Mucosa of rectum (tissue), 2 donors: Measurements from ENCODE around the gene BTBD9.

Experiments
- H3K27ac ChIP-seq, 2 donors: one replicate each; pipeline ENCODE4 v1.7.0; 2013; ENCODE audit warnings: inconsistent platforms in 2 of 2, low read depth in 2 of 2, low read length in 2 of 2
- H3K27me3 ChIP-seq, 2 donors: one replicate each; pipeline ENCODE4 v1.7.0; 2013; ENCODE audit warnings: low read length in 2 of 2; ENCODE audit not compliant: control insufficient read depth in 2 of 2, insufficient read depth in 2 of 2
- H3K36me3 ChIP-seq, 2 donors: one replicate each; pipeline ENCODE4 v1.7.0; 2013; ENCODE audit warnings: low read length in 2 of 2; ENCODE audit not compliant: control insufficient read depth in 2 of 2, insufficient read depth in 2 of 2
- H3K4me1 ChIP-seq, 2 donors: one replicate each; pipeline ENCODE4 v1.7.0; 2013; ENCODE audit warnings: low read length in 2 of 2, mild to moderate bottlenecking in 1 of 2; ENCODE audit not compliant: control insufficient read depth in 2 of 2, insufficient read depth in 2 of 2
- H3K4me3 ChIP-seq, 2 donors: one replicate each; pipeline ENCODE4 v1.7.0; 2013; ENCODE audit warnings: low read length in 2 of 2
- H3K9ac ChIP-seq, 2 donors: one replicate each; pipeline ENCODE4 v1.7.0; 2013; ENCODE audit warnings: low read length in 2 of 2, low read depth in 1 of 2, mild to moderate bottlenecking in 1 of 2
- H3K9me3 ChIP-seq, 2 donors: one replicate each; pipeline ENCODE4 v1.7.0; 2013; ENCODE audit warnings: low read length in 2 of 2; ENCODE audit not compliant: control insufficient read depth in 2 of 2
- donor health status: healthy.
- donor health status: Normal muscosa, but diverticular disease.

BTBD9 gene

DNA sequence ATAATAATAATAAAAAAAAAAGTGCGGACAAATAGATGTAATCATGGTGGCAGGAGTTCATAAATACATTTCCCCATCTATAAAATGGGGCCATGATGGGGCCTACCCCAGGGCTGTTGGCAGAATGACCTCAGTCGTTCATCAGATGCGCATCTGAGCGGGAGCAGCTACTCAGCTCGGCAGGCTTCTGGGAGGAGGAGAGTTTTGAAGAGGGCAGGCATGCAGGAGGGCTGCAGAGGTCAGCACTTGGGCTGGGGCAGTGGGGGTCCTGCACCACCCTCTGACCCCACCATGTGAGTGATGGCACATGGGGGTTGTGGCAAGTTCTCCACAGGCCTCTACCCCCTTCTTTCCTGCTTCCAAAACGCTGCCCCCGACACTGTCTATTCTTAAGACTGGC, 446.7 kb downstream of the BTBD9 start:
- Histone ChIP-seq H3K27me3 (no peaks in the 10 kb centered on the region), H3K9me3 (no peaks in the 10 kb centered on the region), H3K27ac (no peak overlapping the region), H3K4me3 (no peak overlapping the region), H3K36me3 (no peaks in the 10 kb centered on the region), H3K9ac (no peak overlapping the region), H3K4me1 (no peaks in the 10 kb centered on the region)

DNA sequence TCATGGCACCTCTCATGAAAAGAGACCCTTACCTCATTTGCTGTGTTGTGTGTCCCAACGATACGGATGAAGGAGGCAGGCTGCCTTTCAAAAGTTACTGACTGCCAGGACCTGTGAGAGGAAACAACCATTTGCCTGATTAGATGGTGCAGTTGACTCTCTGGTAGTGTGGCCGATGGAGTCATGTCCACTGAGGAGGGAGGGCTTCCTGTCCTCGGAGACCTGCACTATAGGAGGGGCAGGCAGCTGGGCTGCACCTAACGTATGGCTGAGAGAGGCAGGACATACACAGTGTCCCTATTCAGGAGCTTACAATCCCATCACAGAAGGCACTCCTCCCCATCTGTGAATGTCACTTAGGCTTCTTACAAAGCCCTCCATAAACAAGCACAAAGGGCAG, 447.2 kb downstream of the BTBD9 start:
- H3K27me3 ChIP-seq, result no peaks in the 10 kb centered on the region
- H3K9ac ChIP-seq, result no peak overlapping the region
- no peak overlapping the region for H3K27ac ChIP-seq

DNA sequence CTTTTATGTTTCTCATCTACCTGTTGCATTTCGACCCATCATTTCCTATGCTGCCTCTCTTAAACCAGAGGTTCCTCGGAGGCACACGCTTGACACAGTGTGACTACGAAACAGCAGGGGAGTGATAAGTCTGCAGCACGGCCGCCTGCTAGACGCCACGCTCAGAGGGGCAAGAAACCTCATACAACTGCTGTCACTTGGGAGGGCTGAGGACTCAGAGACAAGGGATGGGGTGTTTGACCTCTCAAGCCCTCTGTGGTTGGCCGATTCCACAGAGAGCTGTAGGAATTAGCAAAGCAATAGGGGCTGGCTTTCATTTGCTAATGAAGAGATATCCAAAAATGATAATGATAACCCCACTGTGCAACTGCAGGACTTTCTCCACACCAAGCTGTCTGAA, 447.7 kb downstream of the BTBD9 start:
- no peak overlapping the region for H3K9ac ChIP-seq
- no peaks in the 10 kb centered on the region for H3K4me1 ChIP-seq
- no peaks in the 10 kb centered on the region for H3K36me3 ChIP-seq
- no peak overlapping the region for H3K4me3 ChIP-seq
- H3K27me3 ChIP-seq, result no peaks in the 10 kb centered on the region
- H3K27ac ChIP-seq, result no peak overlapping the region
- H3K9me3 ChIP-seq, result no peaks in the 10 kb centered on the region

More for the DNA sequence above, 447.2 kb downstream of the BTBD9 start:
- H3K4me3 ChIP-seq, result no peak overlapping the region
- no peaks in the 10 kb centered on the region for H3K36me3 ChIP-seq
- H3K9me3 ChIP-seq, result no peaks in the 10 kb centered on the region
- no peaks in the 10 kb centered on the region for H3K4me1 ChIP-seq

DNA sequence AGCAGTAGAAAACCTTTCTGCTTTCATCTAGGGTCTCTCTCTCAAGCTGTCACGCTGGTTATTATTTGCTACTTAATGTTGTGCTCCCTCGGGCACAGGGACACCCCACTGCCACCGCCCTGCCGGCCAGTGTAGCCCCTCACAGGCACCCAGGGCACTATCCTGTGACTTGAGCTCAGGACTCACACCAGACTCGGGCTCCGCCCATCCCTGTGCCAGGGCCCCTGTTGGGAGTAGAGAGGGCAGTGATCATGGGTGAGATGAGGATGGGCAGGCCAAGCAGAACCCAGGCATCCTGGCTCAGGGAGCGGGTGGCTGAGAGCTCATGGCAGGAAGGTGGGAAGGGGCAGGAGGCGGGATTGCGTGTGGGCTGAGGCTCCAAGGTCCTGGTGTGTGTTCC, 448.3 kb downstream of the BTBD9 start:
- Histone ChIP-seq H3K27ac (no peak overlapping the region), H3K4me1 (no peaks in the 10 kb centered on the region), H3K9me3 (no peaks in the 10 kb centered on the region), H3K27me3 (no peaks in the 10 kb centered on the region), H3K4me3 (no peak overlapping the region), H3K36me3 (no peaks in the 10 kb centered on the region), H3K9ac (no peak overlapping the region)

DNA sequence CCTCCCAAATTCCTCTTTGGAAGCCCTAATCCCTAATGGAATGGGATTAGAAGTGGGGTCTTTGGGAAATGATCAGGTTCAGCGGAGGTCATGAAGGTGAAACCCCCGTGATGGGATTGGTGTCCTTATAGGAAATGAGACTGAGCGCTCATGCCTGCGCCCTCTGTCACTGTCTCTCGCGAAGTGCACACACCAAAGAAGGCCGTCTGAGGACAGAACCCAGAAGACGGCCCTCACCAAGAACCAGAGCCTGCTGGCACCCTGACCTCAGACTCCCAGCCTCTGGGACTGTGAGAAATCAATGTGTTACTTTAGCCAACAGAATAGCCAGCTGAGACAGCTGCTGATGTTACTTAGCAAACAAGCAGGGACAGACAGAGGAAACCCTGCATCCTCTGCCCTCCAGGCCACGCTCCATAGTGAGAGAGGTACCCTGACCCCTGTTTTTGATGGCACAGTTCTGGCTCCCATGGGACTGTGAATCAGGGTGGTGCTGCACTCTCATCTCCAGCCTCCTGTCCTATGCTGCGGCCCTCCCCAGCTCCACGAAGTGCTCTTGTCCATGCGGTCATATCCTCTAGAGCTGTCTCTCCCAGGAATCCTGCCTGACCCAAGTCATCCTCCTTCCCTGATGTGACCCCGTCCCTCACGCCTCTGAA, 450.9 kb downstream of the BTBD9 start:
- Histone ChIP-seq H3K27me3 (no peaks in the 10 kb centered on the region), H3K9me3 (no peaks in the 10 kb centered on the region), H3K36me3 (peaks cover 0 to 2% of the 10 kb centered on the region in 2 donors), H3K27ac (no peak overlapping the region), H3K4me3 (no peak overlapping the region), H3K9ac (no peak overlapping the region), H3K4me1 (no peaks in the 10 kb centered on the region)

DNA sequence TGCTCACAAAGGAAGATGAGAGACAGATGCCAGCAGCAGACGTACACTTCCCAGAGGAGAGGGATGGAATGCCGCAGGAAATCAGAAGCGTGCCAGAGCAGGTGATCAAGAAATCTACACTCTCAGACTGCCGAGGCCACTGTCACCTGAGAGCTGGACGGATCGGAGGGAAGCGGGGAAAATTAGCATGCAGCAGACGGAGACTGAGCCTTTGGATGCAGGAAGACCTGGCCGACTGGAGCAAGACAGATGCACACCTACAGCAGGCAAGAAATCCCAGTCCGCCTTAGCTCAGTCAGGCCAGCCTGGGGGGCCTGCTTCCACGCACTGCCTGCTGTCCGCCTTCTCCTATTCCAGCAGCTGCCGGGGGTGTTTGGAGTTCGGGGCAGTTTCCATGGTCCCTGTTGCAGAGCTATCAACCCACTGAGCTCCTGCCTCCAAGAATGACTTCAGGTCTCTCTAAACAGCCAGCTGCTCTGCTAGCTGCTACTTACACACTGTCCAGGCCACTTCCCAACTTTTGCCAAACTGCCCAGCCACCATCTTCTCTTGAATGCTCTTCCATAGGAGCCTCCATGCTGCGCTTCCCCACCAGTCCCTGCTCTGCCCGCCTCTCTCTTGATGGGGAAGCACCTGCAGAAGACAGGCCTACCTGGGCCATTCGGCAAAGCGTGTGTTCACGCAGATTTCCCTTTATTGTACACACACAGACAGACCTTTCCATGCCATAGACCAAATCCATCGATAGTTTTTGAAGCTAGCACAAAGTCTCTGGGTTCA, 451.7 kb downstream of the BTBD9 start:
- Histone ChIP-seq H3K27ac (no peak overlapping the region), H3K36me3 (peaks cover 0 to 2% of the 10 kb centered on the region in 2 donors), H3K27me3 (no peaks in the 10 kb centered on the region), H3K4me3 (no peak overlapping the region), H3K9ac (no peak overlapping the region), H3K4me1 (no peaks in the 10 kb centered on the region), H3K9me3 (no peaks in the 10 kb centered on the region)

DNA sequence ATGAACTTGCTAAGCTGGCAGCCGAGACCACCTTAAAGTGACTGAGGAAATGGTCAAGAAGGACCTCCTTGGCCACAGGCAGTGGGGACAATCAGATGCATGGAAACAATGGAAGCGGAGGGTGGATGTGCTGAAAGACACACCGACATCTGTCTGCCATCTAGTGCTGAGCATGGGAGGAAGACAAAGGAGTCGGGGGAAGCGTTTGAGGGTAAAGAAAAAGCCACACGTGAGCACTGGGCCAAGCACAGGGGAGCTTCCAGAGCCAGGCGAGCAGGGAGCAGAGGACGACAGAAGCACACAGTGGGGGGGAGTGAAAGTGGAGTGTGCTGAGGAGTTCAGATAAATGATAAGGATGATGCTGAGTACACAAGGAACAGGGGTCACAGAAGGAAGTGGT, 452.4 kb downstream of the BTBD9 start:
- H3K27me3 ChIP-seq, result no peaks in the 10 kb centered on the region
- H3K27ac ChIP-seq, result no peak overlapping the region
- peaks cover 0 to 2% of the 10 kb centered on the region in 2 donors for H3K36me3 ChIP-seq
- H3K9me3 ChIP-seq, result no peaks in the 10 kb centered on the region
- H3K4me3 ChIP-seq, result no peak overlapping the region
- no peak overlapping the region for H3K9ac ChIP-seq
- H3K4me1 ChIP-seq, result no peaks in the 10 kb centered on the region

DNA sequence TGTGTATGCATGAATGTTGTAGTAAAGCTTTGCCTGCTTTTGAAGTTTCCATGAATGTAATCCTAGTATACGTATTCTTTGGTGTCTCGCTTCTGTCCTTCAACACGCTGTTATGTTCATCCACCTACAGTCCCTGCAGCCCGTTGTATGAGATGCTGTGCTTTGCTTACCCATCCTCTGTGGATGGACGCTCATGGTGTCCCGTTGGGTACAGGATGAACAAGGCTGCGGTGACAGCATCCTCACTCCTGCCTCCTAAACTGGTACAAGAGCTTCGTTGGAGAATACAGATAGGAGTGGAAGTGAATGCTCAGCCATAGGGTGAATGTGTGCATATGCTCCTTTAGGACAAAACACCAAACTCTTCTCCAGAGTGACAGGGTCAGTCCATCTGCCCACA, 454.0 kb downstream of the BTBD9 start:
- H3K27me3 ChIP-seq, result no peaks in the 10 kb centered on the region
- H3K9ac ChIP-seq, result no peak overlapping the region
- H3K4me1 ChIP-seq, result no peaks in the 10 kb centered on the region
- no peaks in the 10 kb centered on the region for H3K9me3 ChIP-seq
- no peak overlapping the region for H3K27ac ChIP-seq
- peaks cover 0 to 2% of the 10 kb centered on the region in 2 donors for H3K36me3 ChIP-seq
- no peak overlapping the region for H3K4me3 ChIP-seq

DNA sequence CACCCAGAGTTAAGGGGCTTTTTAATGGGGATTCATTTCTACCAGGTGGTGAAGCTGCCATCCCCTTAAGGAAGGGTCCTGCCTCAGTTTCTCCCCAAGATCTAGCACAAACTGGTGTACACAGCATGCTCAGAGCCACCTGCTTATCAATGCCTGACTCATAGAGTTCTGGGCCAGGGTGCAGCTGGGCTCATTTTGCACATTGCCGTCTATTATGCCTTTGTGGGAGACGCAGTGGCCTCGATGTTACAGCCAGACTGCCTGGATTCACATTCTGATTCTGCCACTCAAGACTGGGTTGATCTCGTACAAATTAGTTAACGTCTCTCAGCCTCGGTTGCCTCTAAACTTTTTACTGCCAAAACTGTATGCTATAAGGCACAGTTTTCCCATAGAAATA, 454.5 kb downstream of the BTBD9 start:
- Histone ChIP-seq H3K36me3 (peaks cover 0 to 2% of the 10 kb centered on the region in 2 donors), H3K27ac (no peak overlapping the region), H3K9ac (no peak overlapping the region), H3K9me3 (no peaks in the 10 kb centered on the region), H3K27me3 (no peaks in the 10 kb centered on the region), H3K4me1 (no peaks in the 10 kb centered on the region), H3K4me3 (no peak overlapping the region)

DNA sequence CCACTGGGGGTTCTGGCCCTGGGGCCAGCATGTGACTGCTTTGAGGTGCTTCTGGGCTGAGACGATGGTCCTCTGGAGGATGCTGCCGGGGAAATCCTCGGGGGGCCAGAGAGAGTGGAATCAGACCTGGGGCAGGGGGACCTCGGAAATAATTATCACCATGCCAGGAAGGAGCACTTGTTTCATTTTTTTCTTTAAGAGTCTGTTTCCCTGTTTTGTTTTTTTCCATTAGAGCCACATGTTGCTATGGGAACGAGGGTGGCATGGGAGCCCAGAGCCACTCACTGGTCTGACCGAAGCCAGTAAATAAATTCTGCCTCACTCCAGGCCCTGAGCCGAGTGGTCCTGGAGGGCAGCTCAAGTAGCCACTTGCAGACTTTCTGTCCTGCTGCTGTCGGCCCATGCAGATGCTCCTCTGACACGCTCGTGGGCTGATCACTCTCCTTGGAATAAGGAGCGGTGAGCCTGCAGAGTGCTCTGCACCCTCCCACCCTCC, 455.1 kb downstream of the BTBD9 start:
- H3K4me1 ChIP-seq, result no peaks in the 10 kb centered on the region
- H3K9me3 ChIP-seq, result no peaks in the 10 kb centered on the region
- peaks cover 0 to 2% of the 10 kb centered on the region in 2 donors for H3K36me3 ChIP-seq
- no peaks in the 10 kb centered on the region for H3K27me3 ChIP-seq
- H3K9ac ChIP-seq, result no peak overlapping the region
- no peak overlapping the region for H3K27ac ChIP-seq
- H3K4me3 ChIP-seq, result no peak overlapping the region
